GM23338 (cell line): Measurements from ENCODE around the gene TMEM208.

Source experiments
- CREB1 ChIP-seq: fragments of 250-450 bp; sonication (Bioruptor Pico); IDR thresholded peaks from 2 replicates; pipeline ENCODE4 v1.5.0; 2020; ENCODE audit warnings: low read depth, mild to moderate bottlenecking, moderate library complexity
- EZH2 ChIP-seq: fragments of 200-600 bp; sonication (generic); IDR thresholded peaks from one replicate; pipeline ENCODE4 v1.8.0; 2017; ENCODE audit warnings: antibody characterized with exemption, mild to moderate bottlenecking, low read depth; ENCODE audit not compliant: unreplicated experiment
- EZH2phosphoT487 ChIP-seq: fragments of 200-600 bp; sonication (generic); IDR thresholded peaks from one replicate; pipeline ENCODE4 v1.8.1; 2018; ENCODE audit warnings: antibody characterized with exemption; ENCODE audit not compliant: unreplicated experiment
- JUNB ChIP-seq: IDR thresholded peaks from one replicate; pipeline ENCODE4 v1.6.1; 2016; ENCODE audit warnings: antibody characterized with exemption; ENCODE audit not compliant: unreplicated experiment
- NANOG ChIP-seq: IDR thresholded peaks from 2 replicates; pipeline ENCODE4 v1.6.1; 2016; ENCODE audit warnings: antibody characterized with exemption, borderline replicate concordance
- POLR2AphosphoS5 ChIP-seq: IDR thresholded peaks from 2 replicates; pipeline ENCODE4 v1.6.1; 2016; ENCODE audit warnings: antibody characterized with exemption, low read depth
- STAT1 ChIP-seq: IDR thresholded peaks from one replicate; pipeline ENCODE4 v1.6.1; 2016; ENCODE audit warnings: antibody characterized with exemption; ENCODE audit not compliant: unreplicated experiment
- ZNF114 ChIP-seq: fragments of 250-450 bp; sonication (Bioruptor Pico); IDR thresholded peaks from 2 replicates; pipeline ENCODE4 v1.5.0; 2020; ENCODE audit warnings: mild to moderate bottlenecking, moderate library complexity
- ZNF331 ChIP-seq: fragments of 250-450 bp; sonication (Bioruptor Pico); IDR thresholded peaks from 2 replicates; pipeline ENCODE4 v1.5.0; 2020; ENCODE audit warnings: low read depth, mild to moderate bottlenecking, moderate library complexity
- TF ChIP-seq, protein P1 (sequence below), 2 experiments: fragments of 200-600 bp in 1 of 2; sonication (generic) in 1 of 2; conservative IDR thresholded peaks; 2 replicates each; pipeline versions ENCODE4 v1.5.1 to v1.6.1; 2016 to 2017; ENCODE audit warnings: antibody characterized with exemption in 2 of 2, low read depth in 2 of 2, mild to moderate bottlenecking in 2 of 2, moderate library complexity in 1 of 2
- TF ChIP-seq, protein P2 (sequence below): IDR thresholded peaks from one replicate; pipeline ENCODE4 v1.6.1; 2018; ENCODE audit warnings: antibody characterized with exemption; ENCODE audit not compliant: unreplicated experiment
- TF ChIP-seq, protein P3 (sequence below): IDR thresholded peaks from 2 replicates; pipeline ENCODE4 v1.6.1; 2016; ENCODE audit warnings: antibody characterized with exemption

DNA sequence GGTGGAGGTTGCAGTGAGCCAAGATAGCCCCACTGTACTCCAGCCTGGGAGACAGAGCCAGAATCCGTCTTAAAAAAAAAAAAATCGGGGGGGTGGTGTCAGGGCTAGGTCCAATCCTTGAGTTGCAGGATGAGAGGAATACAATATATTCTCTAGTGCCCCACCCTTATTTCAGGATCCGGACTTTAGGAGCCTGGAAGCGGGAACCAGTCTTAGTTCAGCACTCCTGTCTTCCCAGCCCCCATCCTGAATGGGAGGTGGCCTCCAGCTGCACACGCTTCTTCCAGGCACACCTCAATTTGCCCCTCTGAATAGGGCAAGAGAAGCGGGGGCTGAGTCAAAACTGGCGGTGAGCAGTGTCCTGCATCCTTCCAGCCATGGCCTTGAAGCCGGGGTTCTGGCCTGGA, 18.7 kb downstream of the TMEM208 start:
- TF ChIP-seq POLR2AphosphoS5 (no peak), EZH2phosphoT487 (no peak), JUNB (no peak), NANOG (no peak), EZH2 (no peak), ZNF331 (no peak), STAT1 (no peak), ZNF114 (CRISPR knock-in tag) (no peak), CREB1 (CRISPR knock-in tag) (no peak)
- TF ChIP-seq, protein P1, sequence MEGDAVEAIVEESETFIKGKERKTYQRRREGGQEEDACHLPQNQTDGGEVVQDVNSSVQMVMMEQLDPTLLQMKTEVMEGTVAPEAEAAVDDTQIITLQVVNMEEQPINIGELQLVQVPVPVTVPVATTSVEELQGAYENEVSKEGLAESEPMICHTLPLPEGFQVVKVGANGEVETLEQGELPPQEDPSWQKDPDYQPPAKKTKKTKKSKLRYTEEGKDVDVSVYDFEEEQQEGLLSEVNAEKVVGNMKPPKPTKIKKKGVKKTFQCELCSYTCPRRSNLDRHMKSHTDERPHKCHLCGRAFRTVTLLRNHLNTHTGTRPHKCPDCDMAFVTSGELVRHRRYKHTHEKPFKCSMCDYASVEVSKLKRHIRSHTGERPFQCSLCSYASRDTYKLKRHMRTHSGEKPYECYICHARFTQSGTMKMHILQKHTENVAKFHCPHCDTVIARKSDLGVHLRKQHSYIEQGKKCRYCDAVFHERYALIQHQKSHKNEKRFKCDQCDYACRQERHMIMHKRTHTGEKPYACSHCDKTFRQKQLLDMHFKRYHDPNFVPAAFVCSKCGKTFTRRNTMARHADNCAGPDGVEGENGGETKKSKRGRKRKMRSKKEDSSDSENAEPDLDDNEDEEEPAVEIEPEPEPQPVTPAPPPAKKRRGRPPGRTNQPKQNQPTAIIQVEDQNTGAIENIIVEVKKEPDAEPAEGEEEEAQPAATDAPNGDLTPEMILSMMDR (conservative IDR thresholded peaks at IDR 0.05; ENCODE audit: low read depth in 2 of 2): no peak
- TF ChIP-seq, protein P2, sequence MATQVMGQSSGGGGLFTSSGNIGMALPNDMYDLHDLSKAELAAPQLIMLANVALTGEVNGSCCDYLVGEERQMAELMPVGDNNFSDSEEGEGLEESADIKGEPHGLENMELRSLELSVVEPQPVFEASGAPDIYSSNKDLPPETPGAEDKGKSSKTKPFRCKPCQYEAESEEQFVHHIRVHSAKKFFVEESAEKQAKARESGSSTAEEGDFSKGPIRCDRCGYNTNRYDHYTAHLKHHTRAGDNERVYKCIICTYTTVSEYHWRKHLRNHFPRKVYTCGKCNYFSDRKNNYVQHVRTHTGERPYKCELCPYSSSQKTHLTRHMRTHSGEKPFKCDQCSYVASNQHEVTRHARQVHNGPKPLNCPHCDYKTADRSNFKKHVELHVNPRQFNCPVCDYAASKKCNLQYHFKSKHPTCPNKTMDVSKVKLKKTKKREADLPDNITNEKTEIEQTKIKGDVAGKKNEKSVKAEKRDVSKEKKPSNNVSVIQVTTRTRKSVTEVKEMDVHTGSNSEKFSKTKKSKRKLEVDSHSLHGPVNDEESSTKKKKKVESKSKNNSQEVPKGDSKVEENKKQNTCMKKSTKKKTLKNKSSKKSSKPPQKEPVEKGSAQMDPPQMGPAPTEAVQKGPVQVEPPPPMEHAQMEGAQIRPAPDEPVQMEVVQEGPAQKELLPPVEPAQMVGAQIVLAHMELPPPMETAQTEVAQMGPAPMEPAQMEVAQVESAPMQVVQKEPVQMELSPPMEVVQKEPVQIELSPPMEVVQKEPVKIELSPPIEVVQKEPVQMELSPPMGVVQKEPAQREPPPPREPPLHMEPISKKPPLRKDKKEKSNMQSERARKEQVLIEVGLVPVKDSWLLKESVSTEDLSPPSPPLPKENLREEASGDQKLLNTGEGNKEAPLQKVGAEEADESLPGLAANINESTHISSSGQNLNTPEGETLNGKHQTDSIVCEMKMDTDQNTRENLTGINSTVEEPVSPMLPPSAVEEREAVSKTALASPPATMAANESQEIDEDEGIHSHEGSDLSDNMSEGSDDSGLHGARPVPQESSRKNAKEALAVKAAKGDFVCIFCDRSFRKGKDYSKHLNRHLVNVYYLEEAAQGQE: no peak
- TF ChIP-seq, protein P3, sequence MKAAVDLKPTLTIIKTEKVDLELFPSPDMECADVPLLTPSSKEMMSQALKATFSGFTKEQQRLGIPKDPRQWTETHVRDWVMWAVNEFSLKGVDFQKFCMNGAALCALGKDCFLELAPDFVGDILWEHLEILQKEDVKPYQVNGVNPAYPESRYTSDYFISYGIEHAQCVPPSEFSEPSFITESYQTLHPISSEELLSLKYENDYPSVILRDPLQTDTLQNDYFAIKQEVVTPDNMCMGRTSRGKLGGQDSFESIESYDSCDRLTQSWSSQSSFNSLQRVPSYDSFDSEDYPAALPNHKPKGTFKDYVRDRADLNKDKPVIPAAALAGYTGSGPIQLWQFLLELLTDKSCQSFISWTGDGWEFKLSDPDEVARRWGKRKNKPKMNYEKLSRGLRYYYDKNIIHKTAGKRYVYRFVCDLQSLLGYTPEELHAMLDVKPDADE: no peak
